ENCODE results near the gene HBG1. TPM values are rescaled to one million over a fixed set of nuclear protein-coding genes. Genes with fewer than 3 reads are reported as not detected.

HBG1 gene
- not detected in 2 replicates for total RNA-seq

DNA sequence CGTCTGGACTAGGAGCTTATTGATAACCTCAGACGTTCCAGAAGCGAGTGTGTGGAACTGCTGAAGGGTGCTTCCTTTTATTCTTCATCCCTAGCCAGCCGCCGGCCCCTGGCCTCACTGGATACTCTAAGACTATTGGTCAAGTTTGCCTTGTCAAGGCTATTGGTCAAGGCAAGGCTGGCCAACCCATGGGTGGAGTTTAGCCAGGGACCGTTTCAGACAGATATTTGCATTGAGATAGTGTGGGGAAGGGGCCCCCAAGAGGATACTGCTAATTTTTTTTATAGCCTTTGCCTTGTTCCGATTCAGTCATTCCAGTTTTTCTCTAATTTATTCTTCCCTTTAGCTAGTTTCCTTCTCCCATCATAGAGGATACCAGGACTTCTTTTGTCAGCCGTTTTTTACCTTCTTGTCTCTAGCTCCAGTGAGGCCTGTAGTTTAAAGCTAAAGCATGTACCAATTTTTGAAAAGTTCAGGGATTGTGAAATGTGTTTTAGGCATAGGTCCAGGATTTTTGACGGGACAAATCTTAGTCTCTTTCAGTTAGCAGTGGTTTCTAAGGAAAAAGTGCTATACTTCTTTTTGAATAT lies at the start of gene HBG1:
TSS of gene HBG1 (minus strand) at position 51 of the 590 bp plus-strand sequence. CDS start 53 bp downstream, outside the sequence.

DNA sequence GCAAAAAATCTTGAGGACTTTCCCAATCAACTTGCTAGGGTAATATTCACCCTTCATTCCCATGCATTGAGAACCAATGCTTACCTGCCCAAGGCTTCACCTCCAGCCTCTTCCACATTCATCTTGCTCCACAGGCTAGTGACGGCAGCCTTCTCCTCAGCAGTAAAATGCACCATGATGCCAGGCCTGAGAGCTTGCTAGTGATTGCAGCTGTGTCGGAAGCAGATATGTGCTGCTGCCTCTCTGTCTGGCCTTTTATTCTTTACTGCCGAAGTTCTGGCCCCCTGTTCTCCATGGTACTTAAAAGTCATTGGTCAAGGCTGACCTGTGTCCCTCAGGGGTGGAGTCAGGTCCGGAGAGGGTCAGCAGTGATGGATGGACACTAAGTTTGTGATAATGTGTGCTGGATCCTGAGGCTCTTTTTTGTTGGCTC lies 20.1 kb upstream of the HBG1 start, which contains the start of gene HBE1:
TSS of gene HBE1 (minus strand) at position 231 of the 433 bp plus-strand sequence. CDS start at position 176, 55 bp downstream.

DNA sequence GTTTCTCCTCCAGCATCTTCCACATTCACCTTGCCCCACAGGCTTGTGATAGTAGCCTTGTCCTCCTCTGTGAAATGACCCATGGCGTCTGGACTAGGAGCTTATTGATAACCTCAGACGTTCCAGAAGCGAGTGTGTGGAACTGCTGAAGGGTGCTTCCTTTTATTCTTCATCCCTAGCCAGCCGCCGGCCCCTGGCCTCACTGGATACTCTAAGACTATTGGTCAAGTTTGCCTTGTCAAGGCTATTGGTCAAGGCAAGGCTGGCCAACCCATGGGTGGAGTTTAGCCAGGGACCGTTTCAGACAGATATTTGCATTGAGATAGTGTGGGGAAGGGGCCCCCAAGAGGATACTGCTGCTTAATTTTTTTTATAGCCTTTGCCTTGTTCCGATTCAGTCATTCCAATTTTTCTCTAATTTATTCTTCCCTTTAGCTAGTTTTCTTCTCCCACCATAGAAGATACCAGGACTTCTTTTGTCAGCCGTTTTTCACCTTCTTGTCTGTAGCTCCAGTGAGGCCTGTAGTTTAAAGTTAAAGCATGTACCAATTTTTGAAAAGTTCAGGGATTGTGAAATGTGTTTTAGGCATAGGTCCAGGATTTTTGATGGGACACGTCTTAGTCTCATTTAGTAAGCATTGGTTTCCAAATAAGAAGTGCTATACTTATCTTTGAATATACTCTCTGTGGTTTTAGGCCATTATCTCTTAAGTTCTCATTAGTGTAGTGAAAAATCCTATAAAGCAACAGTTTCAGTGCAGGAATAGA lies 5.2 kb upstream of the HBG1 start, which contains the start of gene HBG2:
TSS of gene HBG2 (minus strand) at position 136 of the 768 bp plus-strand sequence. CDS start at position 83, 53 bp downstream.

DNA sequence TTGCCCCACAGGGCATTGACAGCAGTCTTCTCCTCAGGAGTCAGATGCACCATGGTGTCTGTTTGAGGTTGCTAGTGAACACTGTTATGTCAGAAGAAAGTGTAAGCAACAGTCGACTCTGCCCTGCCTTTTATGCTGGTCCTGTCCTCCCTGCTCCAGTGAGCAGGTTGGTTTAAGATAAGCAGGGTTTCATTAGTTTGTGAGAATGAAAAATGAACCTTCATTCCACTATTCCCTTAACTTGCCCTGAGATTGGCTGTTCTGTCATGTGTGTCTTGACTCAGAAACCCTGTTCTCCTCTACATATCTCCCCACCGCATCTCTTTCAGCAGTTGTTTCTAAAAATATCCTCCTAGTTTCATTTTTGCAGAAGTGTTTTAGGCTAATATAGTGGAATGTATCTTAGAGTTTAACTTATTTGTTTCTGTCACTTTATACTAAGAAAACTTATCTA lies 15.2 kb downstream of the HBG1 start, which contains the start of gene HBD:
TSS of gene HBD (minus strand) at position 103 of the 454 bp plus-strand sequence. CDS start at position 53, 50 bp downstream.

DNA sequence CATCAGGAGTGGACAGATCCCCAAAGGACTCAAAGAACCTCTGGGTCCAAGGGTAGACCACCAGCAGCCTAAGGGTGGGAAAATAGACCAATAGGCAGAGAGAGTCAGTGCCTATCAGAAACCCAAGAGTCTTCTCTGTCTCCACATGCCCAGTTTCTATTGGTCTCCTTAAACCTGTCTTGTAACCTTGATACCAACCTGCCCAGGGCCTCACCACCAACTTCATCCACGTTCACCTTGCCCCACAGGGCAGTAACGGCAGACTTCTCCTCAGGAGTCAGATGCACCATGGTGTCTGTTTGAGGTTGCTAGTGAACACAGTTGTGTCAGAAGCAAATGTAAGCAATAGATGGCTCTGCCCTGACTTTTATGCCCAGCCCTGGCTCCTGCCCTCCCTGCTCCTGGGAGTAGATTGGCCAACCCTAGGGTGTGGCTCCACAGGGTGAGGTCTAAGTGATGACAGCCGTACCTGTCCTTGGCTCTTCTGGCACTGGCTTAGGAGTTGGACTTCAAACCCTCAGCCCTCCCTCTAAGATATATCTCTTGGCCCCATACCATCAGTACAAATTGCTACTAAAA lies 22.8 kb downstream of the HBG1 start, which contains the start of gene HBB:
TSS of gene HBB (minus strand) at position 340 of the 579 bp plus-strand sequence. CDS start at position 290, 50 bp downstream.

DNA sequence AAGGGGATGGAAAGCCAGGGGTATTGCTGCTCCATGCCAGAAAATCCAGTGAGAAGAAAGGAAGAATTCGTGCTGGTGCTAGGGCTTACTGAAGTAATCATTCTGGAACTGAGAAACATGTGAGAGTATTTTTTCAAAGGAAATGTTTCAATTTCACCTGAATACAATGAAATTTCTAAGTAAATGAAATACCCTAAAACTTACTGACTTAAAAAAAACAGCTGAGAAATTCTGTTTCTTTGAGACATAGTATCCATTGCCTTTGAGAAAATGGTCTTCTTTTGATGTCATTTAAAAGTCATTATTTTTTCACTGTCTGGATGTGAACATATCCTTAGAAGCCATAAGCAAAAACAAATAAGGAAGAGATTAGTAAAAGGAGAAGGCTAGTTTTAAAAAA lies 49.1 kb downstream of the HBG1 start, which contains the start of gene OR51V1:
TSS of gene OR51V1 (minus strand) at position 101 of the 400 bp plus-strand sequence. CDS start at position 101, 0 bp downstream.

Other genes with a start within 250 kb of the HBG1 start
- not detected in 2 replicates for gene OR52J3, start 203.3 kb downstream of the HBG1 start, total RNA-seq
- gene OR52E2, start 190.2 kb downstream of the HBG1 start, total RNA-seq = not detected in 2 replicates
- gene OR52E1, start 180.3 kb downstream of the HBG1 start, total RNA-seq = not detected in 2 replicates
- not detected in 2 replicates for gene OR52A5, start 111.5 kb downstream of the HBG1 start, total RNA-seq
- not detected in 2 replicates for gene OR52A1, start 95.1 kb downstream of the HBG1 start, total RNA-seq
- gene OR51V1, start 49.2 kb downstream of the HBG1 start, total RNA-seq = not detected in 2 replicates
- not detected in 2 replicates for gene HBB, start 22.8 kb downstream of the HBG1 start, total RNA-seq
- not detected in 2 replicates for gene HBD, start 15.4 kb downstream of the HBG1 start, total RNA-seq
- not detected in 2 replicates for gene HBG2, start 4.9 kb upstream of the HBG1 start, total RNA-seq
- not detected in 2 replicates for gene HBE1, start 20.1 kb upstream of the HBG1 start, total RNA-seq
- gene OR51B4, start 52.1 kb upstream of the HBG1 start, total RNA-seq = not detected in 2 replicates
- not detected in 2 replicates for gene OR51B2, start 74.4 kb upstream of the HBG1 start, total RNA-seq
- 0.11 and 0.26 TPM in 2 replicates for gene OR51B5, start 93.7 kb upstream of the HBG1 start, total RNA-seq
- gene OR51B6, start 101.7 kb upstream of the HBG1 start, total RNA-seq = not detected in 2 replicates
- gene OR51M1, start 134.0 kb upstream of the HBG1 start, total RNA-seq = not detected in 2 replicates
- not detected in 2 replicates for gene OR51Q1, start 172.3 kb upstream of the HBG1 start, total RNA-seq
- gene OR51I1, start 191.7 kb upstream of the HBG1 start, total RNA-seq = 0.22 TPM in 1 of 2 replicates, not detected in the other
- gene OR51I2, start 199.5 kb upstream of the HBG1 start, total RNA-seq = not detected in 2 replicates
- gene OR52D1, start 238.8 kb upstream of the HBG1 start, total RNA-seq = not detected in 2 replicates

Data from articular chondrocyte of knee joint (primary cell).